Activated CD4-positive, alpha-beta T cell treated with anti-CD3 and anti-CD28 coated beads for 4 hours (primary cell): ENCODE data around the gene POLR2J2.
"Not testable (repeated sequence)": the region's sequence is repeated elsewhere in the genome, so short reads cannot be mapped to it uniquely, and the experiment has no call there.

Experiments
- DNase-seq, 2 donors: peaks; one replicate each; pipeline ENCODE4 v3.0.0-alpha.2; 2020

POLR2J2 gene

DNA sequence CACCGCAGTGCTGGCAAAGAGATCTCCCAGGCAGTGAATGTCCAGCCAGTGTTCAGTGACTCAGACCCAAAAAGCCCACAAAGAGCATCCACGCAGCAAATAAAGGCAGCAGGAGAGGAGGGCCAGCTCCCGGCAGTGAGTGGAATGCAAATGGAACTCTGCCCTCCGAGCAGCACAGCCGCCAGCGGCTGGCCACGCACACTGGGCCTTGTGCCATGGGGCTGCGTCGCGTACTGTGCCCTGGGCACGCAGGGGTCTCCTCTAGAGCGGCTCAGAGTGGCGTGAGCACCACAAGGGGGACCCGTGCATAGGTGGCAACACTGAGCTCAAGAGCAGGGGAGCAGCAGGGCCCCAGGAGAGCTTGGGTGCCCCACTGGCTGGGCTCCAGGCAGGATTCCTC is 3.9 kb downstream of the POLR2J2 start:
- not testable (repeated sequence) for DNase-seq

DNA sequence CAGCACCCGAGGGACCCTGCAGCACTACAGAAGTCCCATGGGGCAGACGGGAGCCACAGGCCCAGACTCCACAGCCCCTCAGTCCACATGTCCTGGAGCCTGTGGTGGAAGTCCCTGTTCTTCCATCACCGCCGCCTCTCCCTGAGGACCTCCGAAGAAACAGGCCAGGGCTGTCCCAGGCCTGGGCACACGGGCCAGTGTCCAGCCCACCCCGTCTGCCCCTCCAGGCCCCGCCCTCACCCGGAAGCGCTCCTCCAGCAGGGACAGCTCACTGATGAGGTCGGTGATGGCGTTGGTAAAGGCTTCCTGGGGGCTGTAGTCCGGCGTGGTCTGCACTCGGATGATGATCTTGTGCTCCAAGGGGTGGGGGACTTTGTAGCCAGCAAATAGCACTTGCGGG is 4.6 kb downstream of the POLR2J2 start:
- DNase-seq: not testable (repeated sequence)

GRCh38 chr7:102664765-102665164 is 6.7 kb downstream of the POLR2J2 start:
- not testable (repeated sequence) for DNase-seq

DNA sequence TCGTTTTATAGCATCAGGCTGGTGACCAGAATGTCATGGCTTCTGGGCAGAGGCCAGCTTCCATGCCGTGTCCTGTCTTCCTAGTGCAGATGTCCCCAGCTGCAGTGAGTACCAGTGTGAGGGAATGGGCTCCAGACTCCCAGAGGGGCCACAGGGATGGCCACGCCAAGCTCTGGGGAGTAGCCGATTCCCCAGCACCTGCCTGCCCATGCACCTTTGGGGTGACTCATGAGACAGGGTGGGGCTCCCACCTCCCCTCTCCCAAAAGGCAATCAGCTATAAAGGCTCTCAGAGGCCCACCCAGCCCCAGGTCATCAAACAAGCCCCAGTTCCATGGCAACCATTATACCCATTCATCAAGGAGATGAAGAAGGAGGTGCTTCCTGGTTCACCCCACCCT is 21.5 kb downstream of the POLR2J2 start, which contains the start of gene SPDYE2B:
SPDYE2B (plus strand) TSS at position 396 of the 400 bp plus-strand sequence. CDS start 2,030 bp downstream, outside the sequence.
- DNase-seq: not testable (repeated sequence)

- DNase-seq: not testable (repeated sequence)
Observed at GRCh38 chr7:102647813-102648212, 23.6 kb downstream of the POLR2J2 start.

- DNase-seq: not testable (repeated sequence)
Observed at GRCh38 chr7:102643404-102643803, 28.1 kb downstream of the POLR2J2 start.

DNA sequence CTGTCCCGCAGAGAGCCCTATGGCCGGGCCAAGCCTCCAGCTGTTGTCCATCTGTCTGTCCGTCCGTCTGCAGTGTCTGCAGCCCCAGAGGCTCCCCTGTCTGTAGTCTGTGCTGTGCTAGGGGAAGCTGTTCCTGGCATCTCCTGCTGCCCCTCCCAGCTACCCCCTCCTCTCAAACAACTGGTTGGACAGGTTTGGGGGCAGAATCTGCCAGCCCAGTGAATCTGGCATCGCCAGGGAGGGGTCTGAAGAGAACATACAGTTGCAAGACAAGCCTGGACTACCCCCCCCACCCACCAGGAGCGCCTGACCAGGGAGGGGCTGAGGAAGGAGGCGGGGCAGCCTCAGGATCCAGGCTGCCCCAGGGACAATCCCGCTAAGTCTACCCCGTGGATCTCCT is 28.8 kb downstream of the POLR2J2 start, which contains the start of gene UPK3BL1:
UPK3BL1 (minus strand) TSS at position 101 of the 400 bp plus-strand sequence; CDS start at position 51, 50 bp downstream.
- not testable (repeated sequence) for DNase-seq

DNA sequence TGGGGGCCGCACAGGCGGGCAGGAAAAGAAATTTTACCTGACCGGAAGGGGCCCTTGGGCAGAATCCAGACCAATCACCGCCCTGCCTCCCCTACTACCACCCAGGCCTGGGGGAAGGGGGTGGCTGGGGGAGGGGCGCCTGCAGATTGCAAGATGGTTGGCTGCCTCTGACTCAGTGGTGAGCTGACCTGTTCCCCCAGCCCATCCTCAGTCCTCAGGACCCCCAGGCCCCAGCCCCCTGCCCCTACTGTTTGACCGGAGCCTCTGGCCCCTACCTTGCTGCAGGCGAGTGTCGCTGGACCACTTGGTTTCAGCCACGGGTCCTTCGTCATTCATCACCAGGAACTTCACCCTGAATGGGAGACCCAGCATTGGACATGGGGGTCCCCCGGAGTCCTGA is 32.6 kb downstream of the POLR2J2 start:
- DNase-seq: not testable (repeated sequence)

DNA sequence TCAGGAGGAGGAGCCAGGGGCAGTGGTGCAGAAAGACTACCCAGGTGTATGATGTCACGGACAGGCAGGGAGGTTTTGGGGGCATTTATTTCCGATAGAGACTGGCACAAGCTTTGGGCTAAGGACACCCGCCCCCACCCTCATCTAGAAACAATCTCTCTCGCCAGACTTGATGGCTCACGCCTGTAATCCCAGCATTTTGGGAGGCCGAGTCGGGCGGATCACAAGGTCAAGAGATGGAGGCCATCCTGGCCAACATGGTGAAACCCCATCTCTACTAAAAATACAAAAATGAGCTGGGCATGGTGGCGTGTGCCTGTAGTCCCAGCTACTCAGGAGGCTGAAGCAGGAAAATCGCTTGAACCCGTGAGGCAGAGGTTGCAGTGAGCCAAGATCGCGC is 34.5 kb downstream of the POLR2J2 start:
- DNase-seq: not testable (repeated sequence)

DNA sequence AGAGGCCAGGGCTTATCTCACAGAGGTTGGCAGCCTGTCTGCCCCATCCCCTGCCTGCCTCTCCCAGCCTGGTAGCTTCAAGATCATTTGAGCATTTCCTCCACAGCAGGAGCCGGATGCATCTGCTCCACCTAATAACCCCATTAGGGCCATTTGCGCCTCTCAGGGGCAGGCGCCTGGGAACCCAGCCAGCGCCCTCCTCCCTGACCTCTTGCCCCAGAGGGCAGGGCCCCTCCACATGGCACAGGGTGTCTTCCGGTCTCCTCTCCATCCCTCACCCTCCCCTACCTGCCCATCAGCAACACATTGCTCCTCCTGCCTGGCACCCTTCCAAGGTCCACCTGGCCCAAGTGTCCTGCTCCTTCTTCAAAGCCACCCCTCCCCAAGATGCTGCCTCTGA is 36.1 kb downstream of the POLR2J2 start:
- DNase-seq: not testable (repeated sequence)

- not testable (repeated sequence) for DNase-seq
Observed at GRCh38 chr7:102634299-102634698, 37.2 kb downstream of the POLR2J2 start.

DNA sequence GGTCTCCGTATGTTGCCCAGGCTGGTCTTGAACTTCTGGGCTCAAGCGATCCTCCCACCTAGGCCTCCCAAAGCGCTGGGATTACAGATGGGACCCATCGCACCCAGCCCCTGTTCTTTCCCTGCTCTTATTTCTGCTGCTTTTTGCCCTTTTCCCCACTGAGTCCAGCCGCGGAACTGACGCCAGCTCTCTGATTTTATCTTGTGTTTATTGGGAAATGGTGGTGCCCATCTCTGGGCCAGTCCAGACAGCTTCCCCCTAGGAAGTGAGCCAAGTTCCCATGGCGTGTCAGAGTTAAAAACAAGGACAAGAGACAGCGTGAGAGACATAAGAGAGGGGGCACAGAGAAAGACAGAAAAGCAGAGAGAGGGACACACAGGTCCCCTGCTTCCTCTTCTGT is 40.8 kb downstream of the POLR2J2 start:
- DNase-seq: not testable (repeated sequence)

GRCh38 chr7:102627271-102627904 is 44.1 kb downstream of the POLR2J2 start:
- not testable (repeated sequence) for DNase-seq

GRCh38 chr7:102618122-102618521 is 53.3 kb downstream of the POLR2J2 start:
- DNase-seq: not testable (repeated sequence)

DNA sequence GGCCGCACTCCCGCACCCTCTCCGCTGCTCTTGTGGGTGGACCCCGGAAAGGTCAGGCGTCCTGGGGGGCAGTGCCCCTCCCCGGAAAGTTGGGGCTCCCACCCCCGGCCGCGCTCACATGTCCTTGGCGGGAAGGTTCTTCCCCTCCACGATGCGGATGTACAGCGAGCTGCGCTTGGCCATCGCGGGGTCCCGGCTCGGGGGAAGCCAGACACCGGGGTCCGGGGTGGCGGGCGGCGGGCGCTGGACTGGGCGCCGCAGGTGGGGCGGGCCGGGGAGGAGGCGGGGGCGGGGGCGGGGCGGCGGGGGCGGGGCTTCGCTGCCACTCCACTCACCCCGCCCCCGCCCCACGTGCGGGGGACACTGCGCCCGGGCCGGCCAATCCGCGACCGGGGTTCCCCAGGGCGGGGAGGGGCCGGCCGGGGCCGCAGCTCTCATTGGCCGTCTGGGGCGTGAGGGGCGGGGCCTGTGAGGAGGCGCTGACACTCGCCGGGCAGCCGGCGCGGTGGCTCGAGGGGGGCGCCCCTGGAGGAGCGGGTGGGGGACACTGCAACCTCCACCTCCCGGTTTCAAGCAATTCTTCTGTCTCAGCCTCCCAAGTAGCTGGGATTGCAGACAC is 54.8 kb downstream of the POLR2J2 start, which contains the start of gene RASA4:
RASA4 (minus strand) TSS at position 250 of the 619 bp plus-strand sequence; CDS start at position 183, 67 bp downstream.
- DNase-seq: peak; percentile 13 to 20
